Activated naive CD4-positive, alpha-beta T cell treated with anti-CD3 and anti-CD28 coated beads, Interleukin-2, amount 50 U/mL, for 24 hours (primary cell): ENCODE results near the gene USP44.
"Not testable (repeated sequence)": the region's sequence is repeated elsewhere in the genome, so short reads cannot be mapped to it uniquely, and the experiment has no call there.

Source experiments
- H3K27ac Mint-ChIP-seq: one replicate; pipeline ENCODE4 v1.8.0; 2021; ENCODE audit warnings: mild to moderate bottlenecking, mixed read lengths
- H3K27me3 Mint-ChIP-seq: one replicate; pipeline ENCODE4 v1.8.0; 2021; ENCODE audit warnings: mixed read lengths
- H3K36me3 Mint-ChIP-seq: one replicate; pipeline ENCODE4 v1.8.0; 2021; ENCODE audit warnings: mixed read lengths
- H3K4me1 Mint-ChIP-seq: one replicate; pipeline ENCODE4 v1.8.0; 2021; ENCODE audit warnings: mixed read lengths
- H3K4me3 Mint-ChIP-seq: one replicate; pipeline ENCODE4 v1.8.0; 2021; ENCODE audit warnings: mild to moderate bottlenecking, mixed read lengths
- H3K9me3 Mint-ChIP-seq: one replicate; pipeline ENCODE4 v1.8.0; 2021; ENCODE audit warnings: mixed read lengths

USP44 gene

GRCh38 chr12:95551305-95551704 is at the start of gene USP44:
Gene USP44 (minus strand): TSS chr12:95551476. CDS start chr12:95534256, 17,220 bp downstream.
- H3K27ac Mint-ChIP-seq: peak within 1 kb of the TSS; percentile 94
- peak within 1 kb of the TSS; percentile 71 for H3K4me3 Mint-ChIP-seq
- H3K27me3 Mint-ChIP-seq: no peaks in the 10 kb centered on the region
- no peaks in the 10 kb centered on the region for H3K36me3 Mint-ChIP-seq
- H3K4me1 Mint-ChIP-seq: peaks cover 70% of the 10 kb centered on the region
- H3K9me3 Mint-ChIP-seq: peaks cover 4% of the 10 kb centered on the region

- Mint-ChIP-seq H3K36me3 (no peaks in the 10 kb centered on the region), H3K9me3 (no peaks in the 10 kb centered on the region), H3K27me3 (no peaks in the 10 kb centered on the region), H3K4me1 (no peaks in the 10 kb centered on the region), H3K27ac (no peak overlapping the region), H3K4me3 (no peak overlapping the region)
Measured at GRCh38 chr12:95600567-95600966, 49.3 kb upstream of the USP44 start.

GRCh38 chr12:95599880-95600279 is 48.6 kb upstream of the USP44 start:
- H3K9me3 Mint-ChIP-seq: no peaks in the 10 kb centered on the region
- H3K36me3 Mint-ChIP-seq: no peaks in the 10 kb centered on the region
- H3K4me3 Mint-ChIP-seq: no peak overlapping the region
- no peaks in the 10 kb centered on the region for H3K4me1 Mint-ChIP-seq
- no peak overlapping the region for H3K27ac Mint-ChIP-seq
- H3K27me3 Mint-ChIP-seq: no peaks in the 10 kb centered on the region

- H3K9me3 Mint-ChIP-seq: no peaks in the 10 kb centered on the region
- no peaks in the 10 kb centered on the region for H3K36me3 Mint-ChIP-seq
- no peaks in the 10 kb centered on the region for H3K27me3 Mint-ChIP-seq
- H3K4me1 Mint-ChIP-seq: no peaks in the 10 kb centered on the region
- no peak overlapping the region for H3K4me3 Mint-ChIP-seq
- no peak overlapping the region for H3K27ac Mint-ChIP-seq
Measured at GRCh38 chr12:95594136-95594535, 42.9 kb upstream of the USP44 start.

- Mint-ChIP-seq H3K27me3 (no peaks in the 10 kb centered on the region), H3K36me3 (no peaks in the 10 kb centered on the region), H3K4me3 (no peak overlapping the region), H3K27ac (no peak overlapping the region), H3K4me1 (no peaks in the 10 kb centered on the region), H3K9me3 (no peaks in the 10 kb centered on the region)
Measured at GRCh38 chr12:95593266-95593871, 42.1 kb upstream of the USP44 start.

GRCh38 chr12:95591731-95592130 is 40.5 kb upstream of the USP44 start:
- no peaks in the 10 kb centered on the region for H3K9me3 Mint-ChIP-seq
- peaks cover 3% of the 10 kb centered on the region for H3K27me3 Mint-ChIP-seq
- H3K27ac Mint-ChIP-seq: no peak overlapping the region
- no peaks in the 10 kb centered on the region for H3K4me1 Mint-ChIP-seq
- H3K4me3 Mint-ChIP-seq: no peak overlapping the region
- no peaks in the 10 kb centered on the region for H3K36me3 Mint-ChIP-seq

GRCh38 chr12:95590775-95591174 is 39.5 kb upstream of the USP44 start:
- no peaks in the 10 kb centered on the region for H3K9me3 Mint-ChIP-seq
- H3K27me3 Mint-ChIP-seq: peaks cover 3% of the 10 kb centered on the region
- no peaks in the 10 kb centered on the region for H3K36me3 Mint-ChIP-seq
- H3K4me1 Mint-ChIP-seq: no peaks in the 10 kb centered on the region
- no peak overlapping the region for H3K27ac Mint-ChIP-seq
- H3K4me3 Mint-ChIP-seq: no peak overlapping the region

- no peaks in the 10 kb centered on the region for H3K4me1 Mint-ChIP-seq
- H3K27ac Mint-ChIP-seq: no peak overlapping the region
- no peaks in the 10 kb centered on the region for H3K36me3 Mint-ChIP-seq
- peaks cover 3% of the 10 kb centered on the region for H3K27me3 Mint-ChIP-seq
- H3K9me3 Mint-ChIP-seq: no peaks in the 10 kb centered on the region
- H3K4me3 Mint-ChIP-seq: no peak overlapping the region
Measured at GRCh38 chr12:95583933-95584332, 32.7 kb upstream of the USP44 start.

- Mint-ChIP-seq H3K36me3 (no peaks in the 10 kb centered on the region), H3K27ac (no peak overlapping the region), H3K27me3 (peaks cover 3% of the 10 kb centered on the region), H3K4me3 (no peak overlapping the region), H3K4me1 (no peaks in the 10 kb centered on the region), H3K9me3 (no peaks in the 10 kb centered on the region)
Measured at GRCh38 chr12:95582230-95583058, 31.2 kb upstream of the USP44 start.

GRCh38 chr12:95577820-95578219 is 26.5 kb upstream of the USP44 start:
- H3K27ac Mint-ChIP-seq: no peak overlapping the region
- H3K27me3 Mint-ChIP-seq: no peaks in the 10 kb centered on the region
- peaks cover 12% of the 10 kb centered on the region for H3K4me1 Mint-ChIP-seq
- H3K4me3 Mint-ChIP-seq: no peak overlapping the region
- no peaks in the 10 kb centered on the region for H3K36me3 Mint-ChIP-seq
- H3K9me3 Mint-ChIP-seq: no peaks in the 10 kb centered on the region

GRCh38 chr12:95574799-95575452 is 23.6 kb upstream of the USP44 start:
- Mint-ChIP-seq H3K27me3 (no peaks in the 10 kb centered on the region), H3K36me3 (no peaks in the 10 kb centered on the region), H3K4me3 (no peak overlapping the region), H3K4me1 (peaks cover 19% of the 10 kb centered on the region), H3K9me3 (no peaks in the 10 kb centered on the region), H3K27ac (peak overlapping the region; percentile 38)

GRCh38 chr12:95573951-95574576 is 22.8 kb upstream of the USP44 start:
- no peaks in the 10 kb centered on the region for H3K27me3 Mint-ChIP-seq
- H3K4me1 Mint-ChIP-seq: peaks cover 19% of the 10 kb centered on the region
- H3K27ac Mint-ChIP-seq: no peak overlapping the region
- H3K9me3 Mint-ChIP-seq: no peaks in the 10 kb centered on the region
- no peak overlapping the region for H3K4me3 Mint-ChIP-seq
- H3K36me3 Mint-ChIP-seq: no peaks in the 10 kb centered on the region

- peaks cover 29% of the 10 kb centered on the region for H3K4me1 Mint-ChIP-seq
- no peaks in the 10 kb centered on the region for H3K36me3 Mint-ChIP-seq
- no peak overlapping the region for H3K4me3 Mint-ChIP-seq
- no peaks in the 10 kb centered on the region for H3K9me3 Mint-ChIP-seq
- no peaks in the 10 kb centered on the region for H3K27me3 Mint-ChIP-seq
- H3K27ac Mint-ChIP-seq: no peak overlapping the region
Measured at GRCh38 chr12:95571369-95571768, 20.1 kb upstream of the USP44 start.

GRCh38 chr12:95568045-95568444 is 16.8 kb upstream of the USP44 start:
- H3K27me3 Mint-ChIP-seq, H3K27ac Mint-ChIP-seq, H3K4me3 Mint-ChIP-seq, H3K9me3 Mint-ChIP-seq, H3K36me3 Mint-ChIP-seq: not testable (repeated sequence)
- peaks cover 20% of the 10 kb centered on the region for H3K4me1 Mint-ChIP-seq

GRCh38 chr12:95557625-95558024 is 6.3 kb upstream of the USP44 start:
- no peaks in the 10 kb centered on the region for H3K27me3 Mint-ChIP-seq
- no peak overlapping the region for H3K4me3 Mint-ChIP-seq
- peaks cover 2% of the 10 kb centered on the region for H3K36me3 Mint-ChIP-seq

More at GRCh38 chr12:95557625-95558024, 6.3 kb upstream of the USP44 start:
- no peak overlapping the region for H3K27ac Mint-ChIP-seq
- peaks cover 24% of the 10 kb centered on the region for H3K4me1 Mint-ChIP-seq
- H3K9me3 Mint-ChIP-seq: no peaks in the 10 kb centered on the region
